ENCODE measurements around the gene AGO4.

GRCh38 chr1:35838693-35839245 is 31.0 kb downstream of the AGO4 start:
- TF ChIP-seq CTCF (conservative IDR thresholded peaks at IDR 0.05; ENCODE audit: low read depth, low read length) (no peak), EZH2 (IDR thresholded peaks at IDR 0.05; ENCODE audit: borderline replicate concordance, low read depth, low read length, poor library complexity, severe bottlenecking) (no peak)

All from A673 (cell line).